PC-9 (cell line): ENCODE measurements around the gene SLC12A4. TPM values are rescaled to one million over a fixed set of nuclear protein-coding genes. Genes with fewer than 3 reads are reported as not detected.
"Not testable (repeated sequence)": the region's sequence is repeated elsewhere in the genome, so short reads cannot be mapped to it uniquely, and the experiment has no call there.

Experiments
- BruUV-seq: library from RNA; stranded (reverse); fragments of 400-500 nt; replicated peaks from 2 replicates; lab custom pipeline; 2021; lab: Mats Ljungman, UMichigan
- CTCF ChIA-PET: fragments of 300-600 bp; sonication (Branson Sonifier 250); formaldehyde crosslinking; loops from one replicate; lab custom pipeline; 2022; ENCODE audit warnings: antibody characterized with exemption; lab: Charles Lee
- POLR2A ChIA-PET: fragments of 300-600 bp; sonication (Branson Sonifier 250); formaldehyde crosslinking; loops from one replicate; lab custom pipeline; 2022; ENCODE audit warnings: antibody characterized with exemption; ENCODE audit not compliant: unreplicated experiment; lab: Charles Lee
- DNase-seq, 2 experiments: peaks; one replicate each; pipeline versions ENCODE4 v3.0.0 to v3.0.0-alpha.2; 2015 to 2022; ENCODE audit warnings: mixed read lengths in 1 of 2
- H2AFZ ChIP-seq: fragments of 200-600 bp; sonication (generic); 2 replicates; pipeline ENCODE4 v1.8.1; 2017; ENCODE audit warnings: antibody characterized with exemption
- H3F3A ChIP-seq: fragments of 200-600 bp; sonication (generic); 2 replicates; pipeline ENCODE4 v1.8.1; 2017; ENCODE audit warnings: antibody characterized with exemption, mild to moderate bottlenecking, low read depth; ENCODE audit not compliant: insufficient read depth
- H3K27ac ChIP-seq: fragments of 200-600 bp; sonication (generic); 2 replicates; pipeline ENCODE4 v1.6.1; 2016; ENCODE audit warnings: mixed run types
- H3K27me3 ChIP-seq: fragments of 200-600 bp; sonication (generic); 2 replicates; pipeline ENCODE4 v1.6.1; 2016; ENCODE audit warnings: low read depth, mixed run types; ENCODE audit not compliant: insufficient read depth
- H3K36me3 ChIP-seq: fragments of 200-600 bp; sonication (generic); 2 replicates; pipeline ENCODE4 v1.6.1; 2016; ENCODE audit warnings: low read depth, mixed run types
- H3K4me1 ChIP-seq: fragments of 200-600 bp; sonication (generic); replicated peaks from 2 replicates; pipeline ENCODE4 v1.6.1; 2016; ENCODE audit warnings: mixed run types; ENCODE audit not compliant: insufficient read depth
- H3K4me2 ChIP-seq: fragments of 200-600 bp; sonication (generic); 2 replicates; pipeline ENCODE4 v1.6.1; 2017; ENCODE audit warnings: mixed run types
- H3K4me3 ChIP-seq: fragments of 200-600 bp; sonication (generic); 2 replicates; pipeline ENCODE4 v1.6.1; 2016; ENCODE audit warnings: mixed run types
- H3K79me2 ChIP-seq: fragments of 200-600 bp; sonication (generic); 2 replicates; pipeline ENCODE4 v1.6.1; 2017; ENCODE audit warnings: low read depth, mixed run types
- H3K9me2 ChIP-seq: fragments of 200-600 bp; sonication (generic); 2 replicates; pipeline ENCODE4 v1.8.1; 2017; ENCODE audit warnings: mild to moderate bottlenecking; ENCODE audit not compliant: insufficient read depth
- H3K9me3 ChIP-seq: fragments of 200-600 bp; sonication (generic); 2 replicates; pipeline ENCODE4 v1.8.1; 2016; ENCODE audit warnings: low read depth; ENCODE audit not compliant: insufficient read depth
- H4K20me1 ChIP-seq: fragments of 200-600 bp; sonication (generic); 2 replicates; pipeline ENCODE4 v1.8.1; 2017; ENCODE audit not compliant: insufficient read depth
- CTCF ChIP-seq: fragments of 200-600 bp; sonication (generic); conservative IDR thresholded peaks from 2 replicates; pipeline ENCODE4 v1.6.1; 2017; ENCODE audit warnings: mixed run types, antibody characterized with exemption, mild to moderate bottlenecking, moderate library complexity
- EZH2 ChIP-seq: fragments of 200-600 bp; sonication (generic); IDR thresholded peaks from 2 replicates; pipeline ENCODE4 v1.8.0; 2017; ENCODE audit warnings: antibody characterized with exemption, low read depth
- intact Hi-C: fragments of 100-400 bp; cut with micrococcal nuclease; formaldehyde crosslinking; loops from one replicate; pipeline ENCODE4 v1.10.0; 2022; ENCODE audit not compliant: unreplicated experiment
- total RNA-seq: library from RNA; stranded (reverse); gene quantifications from 2 replicates; pipeline ENCODE4 v1.2.3, GENCODE V29; 2021

SLC12A4 gene
- total RNA-seq, 1 experiment from 2014 or later: 27.0 TPM

- POLR2A ChIA-PET: no interaction called here
- Histone ChIP-seq H4K20me1 (no peaks in the 10 kb centered on the region), H3K9me3 (no peaks in the 10 kb centered on the region), H3K4me1 (no peaks in the 10 kb centered on the region), H3F3A (no peaks in the 10 kb centered on the region), H2AFZ (no peak overlapping the region), H3K4me3 (no peak overlapping the region), H3K36me3 (no peaks in the 10 kb centered on the region), H3K27ac (no peak overlapping the region), H3K27me3 (no peaks in the 10 kb centered on the region), H3K4me2 (no peak overlapping the region), H3K9me2 (no peaks in the 10 kb centered on the region), H3K79me2 (no peaks in the 10 kb centered on the region)
- intact Hi-C loops: no loop called here
- CTCF ChIA-PET: no interaction called here
- no TSS peak for BruUV-seq
- TF ChIP-seq CTCF (no peak), EZH2 (no peak)
- DNase-seq: no peak
Observed at GRCh38 chr16:67996666-67997065, 28.2 kb upstream of the SLC12A4 start.

GRCh38 chr16:67995423-67995822 is 27.0 kb upstream of the SLC12A4 start:
- no TSS peak for BruUV-seq
- intact Hi-C loops: no loop called here
- DNase-seq: no peak
- Histone ChIP-seq H2AFZ (no peak overlapping the region), H3K36me3 (no peaks in the 10 kb centered on the region), H3K79me2 (no peaks in the 10 kb centered on the region), H3K9me3 (no peaks in the 10 kb centered on the region), H3K27me3 (no peaks in the 10 kb centered on the region), H3K4me2 (no peak overlapping the region), H3K4me1 (no peaks in the 10 kb centered on the region), H4K20me1 (no peaks in the 10 kb centered on the region), H3K27ac (no peak overlapping the region), H3F3A (no peaks in the 10 kb centered on the region), H3K4me3 (no peak overlapping the region), H3K9me2 (no peaks in the 10 kb centered on the region)
- ChIA-PET CTCF (no interaction called here), POLR2A (no interaction called here)
- TF ChIP-seq EZH2 (no peak), CTCF (no peak)

- H3K9me3 ChIP-seq, H3K79me2 ChIP-seq, H3K36me3 ChIP-seq, intact Hi-C loops, H3K27me3 ChIP-seq, H3K4me1 ChIP-seq, DNase-seq, H2AFZ ChIP-seq, H3K4me3 ChIP-seq, BruUV-seq, H3K27ac ChIP-seq, H3K4me2 ChIP-seq, H3K9me2 ChIP-seq, POLR2A ChIA-PET, H3F3A ChIP-seq, H4K20me1 ChIP-seq: not testable (repeated sequence)
- CTCF ChIA-PET: interaction anchor here (0.6 kb wide), 5 partner anchors 9 to 128 kb away, joined by 3 to 13 read pairs (median 6); no protein-coding TSS in a partner anchor
Observed at GRCh38 chr16:67994040-67994408, 25.6 kb upstream of the SLC12A4 start.
